Eye (tissue), 1 donor: ENCODE results near the gene UBXN6.

Source experiments
- DNase-seq: peaks from one replicate; pipeline ENCODE4 v3.0.0-alpha.2; 2015

The UBXN6 gene

GRCh38 chr19:4402171-4403004, 55.2 kb downstream of the UBXN6 start, which contains the start of gene CHAF1A:
CHAF1A (plus strand) TSS chr19:4402640; CDS start chr19:4402763, 123 bp downstream.
- DNase-seq, result peak; percentile 100

DNA sequence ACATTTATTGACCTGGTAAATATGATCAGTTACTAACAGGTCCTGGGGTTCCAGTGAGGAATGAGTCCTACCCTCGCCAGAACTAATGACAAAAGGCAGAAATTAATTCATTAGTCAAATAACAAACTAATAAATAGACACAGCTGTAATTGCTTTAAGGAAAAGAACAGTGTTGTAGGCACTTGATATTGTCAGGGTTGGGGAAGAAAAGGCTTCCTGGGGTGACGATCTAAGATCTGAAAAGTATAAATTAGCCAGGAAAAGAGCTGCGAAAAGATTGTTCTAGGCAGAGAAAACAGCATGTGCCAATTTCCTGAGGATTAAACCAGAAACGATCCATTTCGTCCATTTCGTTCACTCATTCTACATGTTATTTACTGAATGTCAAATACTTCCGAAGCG, 55.8 kb downstream of the UBXN6 start:
- no peak for DNase-seq

DNA sequence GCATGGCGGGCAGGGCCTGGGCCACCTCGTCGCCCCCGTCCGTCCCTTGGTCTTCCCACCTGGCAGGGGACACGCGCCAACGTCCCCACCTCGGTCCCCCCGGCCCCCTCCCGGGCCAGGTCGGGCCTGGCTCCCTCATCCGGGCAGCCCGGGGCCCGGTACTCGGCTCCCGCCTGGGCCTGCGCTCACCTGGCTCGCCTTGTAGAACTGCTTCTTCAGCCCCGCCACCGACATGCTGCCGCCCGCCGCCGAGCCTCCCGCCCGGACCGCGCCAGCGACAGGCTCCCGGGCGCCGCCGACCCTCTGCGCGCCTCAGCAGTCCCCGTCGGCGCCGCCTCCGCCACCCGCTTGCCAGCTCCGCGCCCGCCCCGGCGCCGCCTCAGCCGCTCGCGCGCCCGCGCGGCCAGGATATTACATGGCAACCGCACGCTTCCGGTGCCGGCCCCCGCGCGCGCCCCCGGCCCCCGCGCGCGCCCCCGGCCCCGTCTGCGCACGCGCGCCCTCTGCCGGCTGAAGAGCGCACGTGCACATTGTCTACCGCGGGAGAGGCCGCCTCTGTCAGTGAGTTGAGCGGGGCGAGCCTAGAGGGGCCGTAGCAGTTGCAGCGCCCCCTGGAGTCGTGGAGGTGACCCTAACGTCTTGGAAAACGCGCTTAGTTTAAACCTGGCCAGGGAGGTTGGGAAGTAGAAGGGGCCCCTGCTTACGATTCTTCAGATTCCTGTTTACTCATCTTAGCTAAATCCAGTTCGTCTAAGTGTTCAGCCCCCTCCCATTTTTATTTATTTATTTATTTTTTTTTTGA, 57.3 kb downstream of the UBXN6 start, which contains the start of gene SH3GL1:
Gene SH3GL1 (minus strand): TSS at position 413 of the 802 bp plus-strand sequence. CDS start 179 bp downstream, at position 234.
- peak; percentile 97 for DNase-seq

GRCh38 chr19:4399812-4400134, 57.8 kb downstream of the UBXN6 start:
- no peak for DNase-seq

GRCh38 chr19:4396949-4397783, 60.4 kb downstream of the UBXN6 start:
- no peak for DNase-seq
